HEK293T (cell line): ENCODE data around the gene GADD45G.

Source experiments
- FOXA1 ChIP-seq: fragments of 450-650 bp; IDR thresholded peaks from 2 replicates; pipeline ENCODE4 v1.6.1; 2016; ENCODE audit warnings: mild to moderate bottlenecking
- FOXM1 ChIP-seq: fragments of 450-650 bp; IDR thresholded peaks from 2 replicates; pipeline ENCODE4 v1.6.1; 2017; ENCODE audit warnings: mild to moderate bottlenecking, borderline replicate concordance
- NFRKB ChIP-seq: fragments of 450-650 bp; IDR thresholded peaks from 2 replicates; pipeline ENCODE4 v1.6.1; 2016; ENCODE audit warnings: mild to moderate bottlenecking, moderate library complexity

- TF ChIP-seq FOXA1 (no peak), NFRKB (no peak), FOXM1 (no peak)
These were observed 35.1 kb downstream of the GADD45G start for GRCh38 chr9:89639961-89640360.
